Measurements from ENCODE around the gene LPAR2. TPM values are rescaled to one million over a fixed set of nuclear protein-coding genes. Genes with fewer than 3 reads are reported as not detected.

The LPAR2 gene
- total and polyA plus RNA-seq, 10 of the 15 experiments (the other 5 are each of a cell fraction or from before 2014, with no cell fraction given), result 0.98 to 23.8 (median 10.2) TPM

DNA sequence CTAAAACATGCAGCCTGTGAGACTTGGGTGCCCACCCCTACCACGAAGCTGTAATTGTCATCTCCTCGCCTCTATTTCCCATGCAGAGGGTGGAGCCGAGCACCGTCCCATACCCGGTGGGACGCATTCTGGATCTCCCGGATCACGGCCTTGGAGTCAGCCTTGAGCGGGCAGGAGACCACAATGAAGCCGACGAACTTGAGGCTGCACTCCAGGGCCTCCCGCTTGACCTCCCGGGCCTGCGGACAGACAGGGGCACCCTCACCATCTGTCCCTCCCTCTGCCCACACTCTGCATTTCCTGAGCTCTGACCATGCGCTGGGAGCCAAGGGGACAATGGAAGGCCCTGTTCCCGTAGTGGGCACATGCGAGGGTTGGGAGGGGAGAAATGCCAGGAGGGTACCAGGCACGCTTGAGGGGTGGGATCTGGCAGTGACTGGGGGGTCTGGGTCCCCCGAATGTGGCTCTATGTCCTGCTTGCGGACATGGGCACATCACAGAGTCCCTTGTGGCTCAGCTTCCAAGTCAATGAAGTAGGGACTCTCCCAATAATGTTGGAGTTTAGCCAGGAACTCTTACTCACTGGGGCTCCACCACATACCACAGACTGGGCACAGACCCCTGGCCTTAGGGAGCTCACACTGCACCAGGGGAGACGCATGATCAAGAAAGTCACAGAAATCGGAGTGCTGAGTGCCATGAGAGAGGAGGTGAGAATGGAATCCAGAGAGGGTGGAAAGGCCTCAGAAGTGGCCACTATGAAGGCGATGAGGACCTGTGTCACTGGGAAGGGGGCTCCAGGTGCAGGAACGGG, 24.7 kb upstream of the LPAR2 start:
- Histone ChIP-seq H3K27me3 (replicated peaks in 1 of 2; ENCODE audit: control insufficient read depth in 2 of 2, insufficient read depth in 2 of 2, low read length in 1 of 2) (no peaks in the 10 kb centered on the region), H3K4me1 (ENCODE audit: control insufficient read depth, insufficient read depth, low read length) (no peaks in the 10 kb centered on the region), H4K20me1 (ENCODE audit: control insufficient read depth, insufficient read depth) (no peaks in the 10 kb centered on the region), H3K36me3 (ENCODE audit: control insufficient read depth in 2 of 2, insufficient read depth in 2 of 2, low read length in 1 of 2) (peaks cover 43 to 75% of the 10 kb centered on the region in 2 experiments), H3K9ac (ENCODE audit: control insufficient read depth, insufficient read depth, low read length) (no peak overlapping the region), H2AFZ (ENCODE audit: control insufficient read depth, low read depth, low read length) (no peak overlapping the region), H3K4me3 (no peak overlapping the region), H3K9me3 (replicated peaks; ENCODE audit: control insufficient read depth, insufficient read depth, low read length) (no peaks in the 10 kb centered on the region), H3K79me2 (ENCODE audit: control insufficient read depth, insufficient read depth, low read length) (no peaks in the 10 kb centered on the region), H3K4me2 (ENCODE audit: control insufficient read depth, insufficient read depth) (no peak overlapping the region), H3K27ac (ENCODE audit: control insufficient read depth, insufficient read depth) (no peak overlapping the region)
- TF ChIP-seq, protein P1, sequence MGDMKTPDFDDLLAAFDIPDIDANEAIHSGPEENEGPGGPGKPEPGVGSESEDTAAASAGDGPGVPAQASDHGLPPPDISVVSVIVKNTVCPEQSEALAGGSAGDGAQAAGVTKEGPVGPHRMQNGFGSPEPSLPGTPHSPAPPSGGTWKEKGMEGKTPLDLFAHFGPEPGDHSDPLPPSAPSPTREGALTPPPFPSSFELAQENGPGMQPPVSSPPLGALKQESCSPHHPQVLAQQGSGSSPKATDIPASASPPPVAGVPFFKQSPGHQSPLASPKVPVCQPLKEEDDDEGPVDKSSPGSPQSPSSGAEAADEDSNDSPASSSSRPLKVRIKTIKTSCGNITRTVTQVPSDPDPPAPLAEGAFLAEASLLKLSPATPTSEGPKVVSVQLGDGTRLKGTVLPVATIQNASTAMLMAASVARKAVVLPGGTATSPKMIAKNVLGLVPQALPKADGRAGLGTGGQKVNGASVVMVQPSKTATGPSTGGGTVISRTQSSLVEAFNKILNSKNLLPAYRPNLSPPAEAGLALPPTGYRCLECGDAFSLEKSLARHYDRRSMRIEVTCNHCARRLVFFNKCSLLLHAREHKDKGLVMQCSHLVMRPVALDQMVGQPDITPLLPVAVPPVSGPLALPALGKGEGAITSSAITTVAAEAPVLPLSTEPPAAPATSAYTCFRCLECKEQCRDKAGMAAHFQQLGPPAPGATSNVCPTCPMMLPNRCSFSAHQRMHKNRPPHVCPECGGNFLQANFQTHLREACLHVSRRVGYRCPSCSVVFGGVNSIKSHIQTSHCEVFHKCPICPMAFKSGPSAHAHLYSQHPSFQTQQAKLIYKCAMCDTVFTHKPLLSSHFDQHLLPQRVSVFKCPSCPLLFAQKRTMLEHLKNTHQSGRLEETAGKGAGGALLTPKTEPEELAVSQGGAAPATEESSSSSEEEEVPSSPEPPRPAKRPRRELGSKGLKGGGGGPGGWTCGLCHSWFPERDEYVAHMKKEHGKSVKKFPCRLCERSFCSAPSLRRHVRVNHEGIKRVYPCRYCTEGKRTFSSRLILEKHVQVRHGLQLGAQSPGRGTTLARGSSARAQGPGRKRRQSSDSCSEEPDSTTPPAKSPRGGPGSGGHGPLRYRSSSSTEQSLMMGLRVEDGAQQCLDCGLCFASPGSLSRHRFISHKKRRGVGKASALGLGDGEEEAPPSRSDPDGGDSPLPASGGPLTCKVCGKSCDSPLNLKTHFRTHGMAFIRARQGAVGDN (IDR thresholded peaks at IDR 0.05), result no peak
- TF ChIP-seq, protein P2, sequence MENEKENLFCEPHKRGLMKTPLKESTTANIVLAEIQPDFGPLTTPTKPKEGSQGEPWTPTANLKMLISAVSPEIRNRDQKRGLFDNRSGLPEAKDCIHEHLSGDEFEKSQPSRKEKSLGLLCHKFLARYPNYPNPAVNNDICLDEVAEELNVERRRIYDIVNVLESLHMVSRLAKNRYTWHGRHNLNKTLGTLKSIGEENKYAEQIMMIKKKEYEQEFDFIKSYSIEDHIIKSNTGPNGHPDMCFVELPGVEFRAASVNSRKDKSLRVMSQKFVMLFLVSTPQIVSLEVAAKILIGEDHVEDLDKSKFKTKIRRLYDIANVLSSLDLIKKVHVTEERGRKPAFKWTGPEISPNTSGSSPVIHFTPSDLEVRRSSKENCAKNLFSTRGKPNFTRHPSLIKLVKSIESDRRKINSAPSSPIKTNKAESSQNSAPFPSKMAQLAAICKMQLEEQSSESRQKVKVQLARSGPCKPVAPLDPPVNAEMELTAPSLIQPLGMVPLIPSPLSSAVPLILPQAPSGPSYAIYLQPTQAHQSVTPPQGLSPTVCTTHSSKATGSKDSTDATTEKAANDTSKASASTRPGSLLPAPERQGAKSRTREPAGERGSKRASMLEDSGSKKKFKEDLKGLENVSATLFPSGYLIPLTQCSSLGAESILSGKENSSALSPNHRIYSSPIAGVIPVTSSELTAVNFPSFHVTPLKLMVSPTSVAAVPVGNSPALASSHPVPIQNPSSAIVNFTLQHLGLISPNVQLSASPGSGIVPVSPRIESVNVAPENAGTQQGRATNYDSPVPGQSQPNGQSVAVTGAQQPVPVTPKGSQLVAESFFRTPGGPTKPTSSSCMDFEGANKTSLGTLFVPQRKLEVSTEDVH (IDR thresholded peaks at IDR 0.05; ENCODE audit: low read depth, partially characterized antibody), result no peak
- TF ChIP-seq, protein P3, sequence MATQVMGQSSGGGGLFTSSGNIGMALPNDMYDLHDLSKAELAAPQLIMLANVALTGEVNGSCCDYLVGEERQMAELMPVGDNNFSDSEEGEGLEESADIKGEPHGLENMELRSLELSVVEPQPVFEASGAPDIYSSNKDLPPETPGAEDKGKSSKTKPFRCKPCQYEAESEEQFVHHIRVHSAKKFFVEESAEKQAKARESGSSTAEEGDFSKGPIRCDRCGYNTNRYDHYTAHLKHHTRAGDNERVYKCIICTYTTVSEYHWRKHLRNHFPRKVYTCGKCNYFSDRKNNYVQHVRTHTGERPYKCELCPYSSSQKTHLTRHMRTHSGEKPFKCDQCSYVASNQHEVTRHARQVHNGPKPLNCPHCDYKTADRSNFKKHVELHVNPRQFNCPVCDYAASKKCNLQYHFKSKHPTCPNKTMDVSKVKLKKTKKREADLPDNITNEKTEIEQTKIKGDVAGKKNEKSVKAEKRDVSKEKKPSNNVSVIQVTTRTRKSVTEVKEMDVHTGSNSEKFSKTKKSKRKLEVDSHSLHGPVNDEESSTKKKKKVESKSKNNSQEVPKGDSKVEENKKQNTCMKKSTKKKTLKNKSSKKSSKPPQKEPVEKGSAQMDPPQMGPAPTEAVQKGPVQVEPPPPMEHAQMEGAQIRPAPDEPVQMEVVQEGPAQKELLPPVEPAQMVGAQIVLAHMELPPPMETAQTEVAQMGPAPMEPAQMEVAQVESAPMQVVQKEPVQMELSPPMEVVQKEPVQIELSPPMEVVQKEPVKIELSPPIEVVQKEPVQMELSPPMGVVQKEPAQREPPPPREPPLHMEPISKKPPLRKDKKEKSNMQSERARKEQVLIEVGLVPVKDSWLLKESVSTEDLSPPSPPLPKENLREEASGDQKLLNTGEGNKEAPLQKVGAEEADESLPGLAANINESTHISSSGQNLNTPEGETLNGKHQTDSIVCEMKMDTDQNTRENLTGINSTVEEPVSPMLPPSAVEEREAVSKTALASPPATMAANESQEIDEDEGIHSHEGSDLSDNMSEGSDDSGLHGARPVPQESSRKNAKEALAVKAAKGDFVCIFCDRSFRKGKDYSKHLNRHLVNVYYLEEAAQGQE (IDR thresholded peaks at IDR 0.05; ENCODE audit: low read depth, low read length), result no peak
- TF ChIP-seq SREBF1 (IDR thresholded peaks at IDR 0.05; ENCODE audit: low read length), result no peak
- no peak for TF ChIP-seq SIX5 (IDR thresholded peaks at IDR 0.05; ENCODE audit: low read depth, low read length, severe bottlenecking)
- TF ChIP-seq MEF2B (IDR thresholded peaks at IDR 0.05; ENCODE audit: partially characterized antibody, poor library complexity, severe bottlenecking), result no peak
- no peak for TF ChIP-seq SRF (IDR thresholded peaks at IDR 0.05; ENCODE audit: low read depth in 2 of 2, low read length in 2 of 2)
- TF ChIP-seq NRF1 (conservative IDR thresholded peaks at IDR 0.05; ENCODE audit: low read depth, low read length), result no peak
- TF ChIP-seq TAF1 (IDR thresholded peaks at IDR 0.05; ENCODE audit: borderline replicate concordance, low read depth, low read length), result no peak
- no peak for TF ChIP-seq LARP7 (IDR thresholded peaks at IDR 0.05)
- TF ChIP-seq SMARCA5 (IDR thresholded peaks at IDR 0.05), result no peak
- WGBS (ENCODE audit: insufficient coverage, insufficient replicate concordance, low lambda C conversion rate, missing lambda C conversion rate), result over 99% methylated on average over 22 of the region's 24 CpGs
- DNase-seq (ENCODE audit: low read depth, low spot score) (no peak), FAIRE-seq (no peak), ATAC-seq (no peak)
- ChIA-PET SMC1A (ENCODE audit: uncharacterized antibody, unreplicated experiment) (no interaction called here), POLR2A (no interaction called here), RAD21 (ENCODE audit: unreplicated experiment) (interaction anchor here (0.6 kb wide), 1 partner anchor 213 kb away, joined by 4 read pairs; the partner anchor contains the start of gene ZNF253), CTCF (interaction anchor here (0.8 to 1.5 kb wide), 3 partner anchors 8 to 122 kb away, joined by 3 to 5 read pairs (median 4); no protein-coding TSS in a partner anchor)
- BruUV-seq (replicated peaks), result no TSS peak
- intact Hi-C loops (cut with micrococcal nuclease; ENCODE audit: unreplicated experiment), result no loop called here
- in situ Hi-C loops (cut with MboI), result no loop called here

Measured in GM12878 (cell line).